GM19372 (cell line): ENCODE measurements around the gene DENND1A.

Experiments
- ATAC-seq: cut with Tn5 transposase; IDR thresholded peaks from one replicate; pipeline ENCODE4 v1.9.1; 2021; ENCODE audit warnings: mild to moderate bottlenecking, low read depth, moderate library complexity; ENCODE audit not compliant: unreplicated experiment

Gene DENND1A

DNA sequence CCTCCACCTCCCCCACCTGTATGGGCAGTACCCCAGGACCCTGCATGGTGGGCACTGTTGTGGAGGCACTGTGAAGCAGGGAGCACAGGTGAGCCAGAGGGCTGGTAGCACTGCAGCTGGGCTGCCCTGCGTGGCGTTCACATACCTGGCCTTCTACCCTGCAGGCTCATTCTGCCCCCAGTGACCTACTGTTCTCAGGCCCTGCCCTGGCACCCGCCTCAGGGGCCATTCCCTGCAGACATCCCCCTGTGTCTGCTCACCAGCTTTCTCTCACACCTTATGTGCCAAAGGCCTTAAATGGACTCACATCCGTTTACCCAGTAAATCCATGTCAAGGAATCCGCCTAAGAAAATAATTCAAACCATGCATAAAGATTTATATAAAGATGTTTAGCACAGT lies 377.4 kb downstream of the DENND1A start:
- no peak for ATAC-seq

GRCh38 chr9:123551734-123552133 lies 378.2 kb downstream of the DENND1A start:
- no peak for ATAC-seq

DNA sequence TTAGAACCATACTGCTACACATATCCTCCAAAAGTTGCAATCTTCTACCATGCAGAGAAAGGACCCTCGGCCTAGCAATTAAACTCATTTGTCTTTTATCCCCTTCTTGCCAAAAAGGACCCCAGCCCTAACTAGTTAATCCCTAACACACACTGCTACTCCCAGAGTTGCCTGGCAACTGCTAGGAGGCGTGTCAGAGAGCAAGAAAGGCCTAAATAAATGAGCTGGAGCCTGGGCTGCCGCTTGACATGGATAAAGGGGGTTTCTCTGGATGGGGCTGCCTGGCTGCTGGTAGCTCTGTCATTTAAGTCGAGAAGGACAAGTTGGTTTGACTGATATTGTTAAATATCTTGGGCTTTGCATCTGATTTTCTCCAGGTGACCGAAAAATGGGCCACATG lies 379.1 kb downstream of the DENND1A start:
- ATAC-seq = no peak

DNA sequence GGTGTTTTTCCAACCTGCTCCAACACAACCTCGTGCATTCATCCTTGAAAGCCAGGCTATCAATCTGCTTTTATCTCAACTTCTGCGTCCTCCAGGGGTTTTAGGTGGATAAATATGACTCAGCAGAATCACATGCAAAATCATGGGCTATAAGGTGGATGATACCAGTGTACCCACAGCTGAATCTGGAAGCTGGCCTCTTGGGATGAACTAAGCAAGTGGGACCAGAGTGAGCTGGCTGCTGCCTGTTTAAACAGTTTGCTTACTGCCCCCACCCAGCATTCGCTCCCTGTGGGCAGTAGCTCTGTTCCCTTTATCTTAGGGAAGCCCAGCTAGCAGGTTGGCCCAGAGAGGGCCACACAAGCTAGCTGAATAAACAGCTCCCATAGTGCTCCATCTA lies 379.9 kb downstream of the DENND1A start:
- ATAC-seq = no peak

GRCh38 chr9:123548741-123549545 lies 381.0 kb downstream of the DENND1A start:
- ATAC-seq = no peak

DNA sequence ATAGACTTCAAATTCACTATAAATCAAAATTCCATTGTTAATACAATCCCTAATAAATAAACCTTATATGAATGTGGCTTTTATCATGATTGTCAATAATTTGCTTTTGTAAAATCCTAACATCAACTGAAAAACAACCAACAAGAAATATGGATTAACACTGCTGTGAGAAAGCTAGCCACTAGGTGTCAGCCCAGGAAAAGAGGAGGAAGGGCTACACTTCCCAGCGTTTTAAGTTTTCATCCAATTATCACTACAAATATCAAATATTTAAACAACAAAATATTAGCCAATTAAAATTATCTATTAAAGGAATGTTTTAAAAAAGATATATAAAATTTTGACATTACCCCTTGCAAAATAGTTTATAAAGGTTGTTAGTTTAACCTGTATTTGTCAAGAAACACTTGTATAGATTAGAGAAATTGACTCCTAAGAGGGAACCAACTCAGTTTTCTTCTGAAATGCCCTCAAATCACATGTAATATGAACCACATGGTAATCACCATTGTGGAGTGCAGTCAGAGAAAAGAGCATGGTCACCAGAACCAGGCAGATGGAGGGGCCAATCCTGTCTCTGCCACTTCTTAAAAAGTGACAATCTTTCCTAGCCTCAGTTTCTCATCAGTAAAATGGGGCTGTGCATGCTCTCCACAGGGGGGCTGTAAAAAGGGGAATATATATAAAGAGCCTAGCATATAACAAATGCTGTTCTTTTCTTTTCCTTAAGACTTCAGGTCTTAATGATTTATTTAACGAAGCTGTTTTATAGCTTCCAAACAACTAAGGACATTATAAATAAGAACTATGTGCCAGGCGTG lies 385.7 kb downstream of the DENND1A start:
- ATAC-seq = no peak

- no peak for ATAC-seq
Observed at GRCh38 chr9:123543492-123543891, 386.4 kb downstream of the DENND1A start.

DNA sequence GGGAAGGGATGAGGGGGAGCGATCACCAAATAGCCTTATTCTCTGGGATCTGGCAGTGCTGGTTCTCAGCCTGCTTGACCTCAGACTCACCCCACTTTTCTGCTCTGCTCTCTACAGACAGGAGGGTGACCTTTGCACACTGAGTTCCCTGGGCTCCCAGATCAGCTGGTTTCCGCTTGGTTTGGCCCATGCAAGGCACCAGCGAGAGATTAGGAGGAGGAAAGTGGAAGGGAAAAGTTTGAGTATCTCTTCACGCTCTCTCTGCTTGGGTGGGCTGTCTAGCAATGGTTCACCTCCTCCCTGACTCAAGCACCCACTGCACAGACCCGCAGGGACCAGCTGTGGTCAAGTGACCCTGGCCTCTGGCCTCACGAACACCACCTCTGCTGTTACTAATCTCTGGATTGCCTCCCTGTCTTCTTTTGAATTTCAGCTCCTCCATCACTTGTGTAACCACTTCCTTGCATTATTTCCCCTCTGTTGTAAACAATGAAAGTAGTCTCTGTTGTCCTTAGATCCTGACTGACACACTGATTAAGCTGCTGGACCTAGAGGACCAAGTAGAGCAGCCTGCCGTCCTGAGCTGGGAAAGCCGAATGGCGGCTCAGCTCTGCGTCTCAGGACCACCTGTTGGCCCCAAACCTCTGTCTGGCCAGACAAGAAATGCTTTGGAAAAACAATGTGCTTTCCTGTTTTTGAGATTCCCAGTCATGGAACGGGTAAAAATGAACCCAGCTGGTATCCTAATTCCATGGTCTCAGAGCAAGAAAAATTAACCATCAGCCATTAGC lies 387.3 kb downstream of the DENND1A start:
- ATAC-seq = no peak

DNA sequence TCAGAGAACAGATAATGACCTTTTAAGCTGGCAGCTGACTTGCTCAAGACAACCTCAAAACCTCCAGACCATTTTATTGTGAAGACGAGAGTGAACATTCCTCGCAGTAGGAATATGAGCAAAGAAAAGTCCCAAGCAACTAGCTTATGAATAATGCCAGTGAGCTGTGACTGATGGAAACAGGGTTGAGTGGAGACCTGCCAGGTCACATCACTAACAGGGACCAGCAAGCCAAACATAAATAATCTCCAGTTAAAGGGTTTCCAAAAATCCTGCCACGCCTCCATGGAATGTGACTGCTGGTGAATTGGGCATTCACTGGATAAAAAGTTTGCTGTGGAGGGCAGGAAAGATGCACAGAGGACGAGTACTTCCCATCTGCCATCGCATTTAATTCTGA lies 388.5 kb downstream of the DENND1A start:
- ATAC-seq = no peak

DNA sequence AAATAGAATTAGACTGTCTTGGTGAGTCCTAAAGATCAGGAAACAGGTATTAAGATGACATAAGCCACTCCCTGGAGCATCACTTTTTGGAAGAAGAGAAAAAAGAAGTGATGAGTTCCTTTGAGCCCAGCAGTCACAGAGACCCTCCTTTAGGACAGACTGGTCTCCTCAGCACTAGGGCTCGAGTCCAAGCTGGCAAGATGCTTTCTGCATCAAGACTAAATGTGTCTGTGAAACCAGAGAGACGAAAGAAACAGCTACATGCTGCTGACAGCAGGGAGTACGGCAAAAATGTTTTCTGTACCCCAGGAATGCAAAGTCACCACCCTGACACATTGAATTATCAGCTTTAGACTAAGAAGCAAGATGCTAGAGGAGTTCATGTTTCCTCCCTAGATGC lies 389.5 kb downstream of the DENND1A start:
- ATAC-seq = no peak

DNA sequence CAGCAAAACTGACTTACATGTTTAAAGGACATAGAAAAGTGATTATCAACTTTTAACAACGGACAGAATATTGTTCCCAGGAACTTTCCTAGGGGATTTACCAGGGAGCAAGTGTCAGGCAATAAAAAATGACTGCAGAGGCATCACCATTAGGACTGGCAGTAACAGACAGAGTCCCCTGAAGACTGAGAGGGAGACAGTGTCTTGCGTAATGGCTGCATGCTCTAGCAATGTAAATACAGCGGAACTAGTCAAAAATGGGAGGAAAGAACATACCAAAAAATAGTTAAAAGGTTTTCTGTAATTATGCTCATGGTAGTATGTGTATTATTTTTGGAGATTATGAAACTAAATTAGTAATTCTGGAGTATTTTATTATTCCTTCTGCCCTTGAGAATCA lies 392.1 kb downstream of the DENND1A start:
- ATAC-seq = no peak

DNA sequence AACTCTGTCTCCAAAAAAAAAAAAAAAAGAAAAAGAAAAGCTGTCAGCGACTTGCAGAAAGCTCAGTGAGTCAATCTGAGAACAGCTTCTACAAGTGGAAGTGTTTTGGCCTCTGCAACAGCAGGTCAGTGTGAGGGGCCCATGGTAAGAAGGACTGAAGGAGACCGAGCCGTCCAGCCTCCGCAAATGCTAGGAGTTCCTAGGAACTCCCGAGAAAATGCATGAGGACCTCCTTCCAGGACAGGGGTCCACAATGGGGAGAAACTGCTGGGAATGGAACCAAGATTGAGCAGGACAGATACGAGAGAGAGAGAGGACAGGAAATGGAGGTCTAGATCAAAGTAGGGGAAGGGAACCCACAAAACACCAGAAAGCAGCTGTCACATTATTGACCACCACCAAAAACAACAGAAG lies 393.5 kb downstream of the DENND1A start:
- ATAC-seq = no peak

GRCh38 chr9:123534336-123534735 lies 395.6 kb downstream of the DENND1A start:
- ATAC-seq = no peak

- no peak for ATAC-seq
Observed at GRCh38 chr9:123530244-123530643, 399.7 kb downstream of the DENND1A start.

DNA sequence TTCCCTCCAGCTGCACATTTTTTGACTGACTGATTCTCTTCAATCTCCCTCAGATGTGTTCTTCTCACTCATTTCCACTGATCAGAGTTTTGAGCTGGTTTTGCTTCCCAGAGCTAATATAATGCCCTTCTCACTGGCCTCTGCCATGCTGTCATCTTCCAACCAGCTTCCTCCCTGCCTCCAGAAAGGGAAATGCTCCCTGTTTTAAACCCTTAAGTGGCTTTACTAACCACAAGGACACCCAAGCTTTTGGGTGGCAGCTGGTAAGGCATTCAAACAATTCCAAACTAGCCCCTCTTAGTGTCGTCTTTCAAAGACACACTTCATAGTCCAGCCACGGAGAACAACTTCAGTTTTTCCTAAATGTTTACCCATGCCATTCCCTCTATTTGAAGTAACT lies 401.4 kb downstream of the DENND1A start:
- ATAC-seq = no peak

DNA sequence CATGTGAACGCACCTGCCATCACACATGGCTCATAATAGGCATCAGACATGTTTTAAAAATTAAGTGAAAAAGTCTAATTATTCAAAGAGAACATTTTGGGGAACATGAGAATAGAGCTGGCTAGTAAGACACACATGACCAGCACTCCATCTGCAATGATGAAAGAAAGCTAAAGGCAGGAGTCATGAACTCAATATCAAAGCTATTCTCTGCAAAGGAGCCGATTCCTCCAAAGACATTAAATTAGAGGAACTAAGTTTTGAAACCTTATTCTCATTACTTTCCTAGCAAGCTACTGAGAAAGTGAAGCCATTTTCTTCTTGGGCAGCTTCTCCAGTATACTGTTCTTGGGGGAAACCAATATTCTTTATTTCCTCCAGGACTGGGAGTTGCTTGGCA lies 401.9 kb downstream of the DENND1A start:
- no peak for ATAC-seq

GRCh38 chr9:123525957-123526356 lies 404.0 kb downstream of the DENND1A start:
- no peak for ATAC-seq

GRCh38 chr9:123525424-123525823 lies 404.5 kb downstream of the DENND1A start:
- ATAC-seq = no peak

- no peak for ATAC-seq
Observed at GRCh38 chr9:123524866-123525265, 405.1 kb downstream of the DENND1A start.

GRCh38 chr9:123523845-123524244 lies 406.1 kb downstream of the DENND1A start:
- ATAC-seq = no peak

DNA sequence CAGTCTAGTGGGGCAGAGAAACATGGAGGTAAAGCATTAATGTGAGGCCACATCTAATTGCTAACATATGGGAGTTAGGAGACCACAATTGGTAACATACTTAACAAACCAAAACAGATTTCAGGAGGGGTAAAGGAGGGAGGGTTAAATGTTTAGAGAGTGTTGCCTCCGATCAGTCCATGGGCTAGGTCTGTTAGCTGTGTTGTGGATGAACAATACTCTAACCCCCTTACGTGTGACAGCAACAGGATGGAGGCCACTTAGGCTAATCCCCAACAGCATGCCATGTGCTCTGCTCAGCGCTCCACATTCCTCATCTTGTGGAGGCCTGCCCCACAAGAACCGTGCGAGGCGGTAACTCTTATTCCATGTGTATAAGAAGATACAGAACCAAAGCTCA lies 406.9 kb downstream of the DENND1A start:
- no peak for ATAC-seq
